Chondrocyte (in vitro differentiated cells): ENCODE data around the gene ZW10. TPM values are rescaled to one million over a fixed set of nuclear protein-coding genes. Genes with fewer than 3 reads are reported as not detected.
A peak's percentile ranks its signal among the peaks of the same experiment; 100 is the strongest.

Source experiments
- DNase-seq: peaks from one replicate; pipeline ENCODE4 v3.0.0; 2021; ENCODE audit warnings: mixed read lengths, low spot score
- H3K27ac Mint-ChIP-seq: one replicate; pipeline ENCODE4 v1.8.0; 2021; ENCODE audit warnings: mild to moderate bottlenecking, moderate library complexity, mixed read lengths; ENCODE audit not compliant: unreplicated experiment
- H3K27me3 Mint-ChIP-seq: 2 replicates; pipeline ENCODE4 v1.8.0; 2021; ENCODE audit warnings: low read depth, mixed read lengths
- H3K36me3 Mint-ChIP-seq: 2 replicates; pipeline ENCODE4 v1.8.0; 2021; ENCODE audit warnings: low read depth, mixed read lengths
- H3K4me1 Mint-ChIP-seq: 2 replicates; pipeline ENCODE4 v1.8.0; 2021; ENCODE audit warnings: low read depth, mild to moderate bottlenecking, mixed read lengths
- H3K4me3 Mint-ChIP-seq: one replicate; pipeline ENCODE4 v1.8.0; 2021; ENCODE audit warnings: mild to moderate bottlenecking, moderate library complexity, mixed read lengths; ENCODE audit not compliant: unreplicated experiment
- H3K9me3 Mint-ChIP-seq: 2 replicates; pipeline ENCODE4 v1.8.0; 2021; ENCODE audit warnings: low read depth, mixed read lengths
- total RNA-seq: library from RNA; stranded (reverse); gene quantifications from 3 replicates; pipeline ENCODE4 v1.2.1, GENCODE V29; 2021
- TF ChIP-seq, protein P1 (sequence below): fragments of 200-600 bp; sonication (generic); IDR thresholded peaks from 2 replicates; pipeline ENCODE4 v1.5.0; 2021; ENCODE audit warnings: antibody characterized with exemption, mild to moderate bottlenecking, moderate library complexity

ZW10 gene
- total RNA-seq, 1 donor from 2014 or later, result 11.7 TPM

DNA sequence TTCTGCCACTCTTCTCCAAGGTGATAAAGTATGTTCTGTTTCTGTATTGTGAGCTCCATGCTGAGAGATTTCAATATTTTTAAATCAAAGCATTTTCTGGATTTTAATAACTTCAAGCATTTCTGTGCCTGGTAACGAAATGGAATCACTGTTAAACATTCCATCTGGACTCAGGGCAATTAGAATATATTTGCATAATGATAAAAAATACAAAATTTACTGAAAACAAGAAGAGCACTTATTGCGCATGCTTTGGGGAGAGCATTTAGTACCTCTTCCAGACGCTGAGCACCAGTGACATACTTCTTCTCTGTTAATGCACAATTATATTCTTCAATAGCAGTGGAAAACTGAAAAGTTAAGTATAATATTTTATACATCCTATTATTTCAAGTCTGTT, 13.3 kb downstream of the ZW10 start:
- no peaks in the 10 kb centered on the region for H3K4me1 Mint-ChIP-seq
- H3K4me3 Mint-ChIP-seq, result no peak overlapping the region
- no peak overlapping the region for H3K27ac Mint-ChIP-seq
- H3K36me3 Mint-ChIP-seq, result peaks cover 38% of the 10 kb centered on the region
- TF ChIP-seq, protein P1, sequence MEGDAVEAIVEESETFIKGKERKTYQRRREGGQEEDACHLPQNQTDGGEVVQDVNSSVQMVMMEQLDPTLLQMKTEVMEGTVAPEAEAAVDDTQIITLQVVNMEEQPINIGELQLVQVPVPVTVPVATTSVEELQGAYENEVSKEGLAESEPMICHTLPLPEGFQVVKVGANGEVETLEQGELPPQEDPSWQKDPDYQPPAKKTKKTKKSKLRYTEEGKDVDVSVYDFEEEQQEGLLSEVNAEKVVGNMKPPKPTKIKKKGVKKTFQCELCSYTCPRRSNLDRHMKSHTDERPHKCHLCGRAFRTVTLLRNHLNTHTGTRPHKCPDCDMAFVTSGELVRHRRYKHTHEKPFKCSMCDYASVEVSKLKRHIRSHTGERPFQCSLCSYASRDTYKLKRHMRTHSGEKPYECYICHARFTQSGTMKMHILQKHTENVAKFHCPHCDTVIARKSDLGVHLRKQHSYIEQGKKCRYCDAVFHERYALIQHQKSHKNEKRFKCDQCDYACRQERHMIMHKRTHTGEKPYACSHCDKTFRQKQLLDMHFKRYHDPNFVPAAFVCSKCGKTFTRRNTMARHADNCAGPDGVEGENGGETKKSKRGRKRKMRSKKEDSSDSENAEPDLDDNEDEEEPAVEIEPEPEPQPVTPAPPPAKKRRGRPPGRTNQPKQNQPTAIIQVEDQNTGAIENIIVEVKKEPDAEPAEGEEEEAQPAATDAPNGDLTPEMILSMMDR, result no peak
- no peaks in the 10 kb centered on the region for H3K27me3 Mint-ChIP-seq
- H3K9me3 Mint-ChIP-seq, result peaks cover 14% of the 10 kb centered on the region
- DNase-seq, result no peak

DNA sequence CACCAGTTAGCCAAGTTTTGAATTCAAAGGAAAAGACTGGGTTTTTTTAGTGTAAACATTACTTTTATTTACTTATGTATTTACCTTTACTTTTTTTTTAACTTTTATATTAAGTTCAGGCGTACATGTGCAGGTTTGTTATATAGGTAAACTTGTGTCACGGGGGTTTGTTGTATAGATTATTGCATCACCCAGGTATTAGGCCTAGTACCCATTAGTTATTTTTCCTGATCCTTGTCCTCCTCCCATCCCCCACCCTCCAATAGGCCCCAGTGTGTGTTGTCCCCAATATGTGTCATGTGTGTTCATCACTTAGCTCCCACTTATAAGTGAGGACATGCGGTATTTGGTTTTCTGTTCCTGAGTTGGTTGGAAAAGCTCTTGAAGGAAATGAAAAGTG, 20.6 kb downstream of the ZW10 start:
- H3K27ac Mint-ChIP-seq, result no peak overlapping the region
- no peaks in the 10 kb centered on the region for H3K27me3 Mint-ChIP-seq
- no peaks in the 10 kb centered on the region for H3K4me1 Mint-ChIP-seq
- H3K9me3 Mint-ChIP-seq, result peaks cover 8% of the 10 kb centered on the region
- TF ChIP-seq, protein P1, result no peak
- no peak for DNase-seq
- no peak overlapping the region for H3K4me3 Mint-ChIP-seq
- H3K36me3 Mint-ChIP-seq, result peaks cover 23% of the 10 kb centered on the region

DNA sequence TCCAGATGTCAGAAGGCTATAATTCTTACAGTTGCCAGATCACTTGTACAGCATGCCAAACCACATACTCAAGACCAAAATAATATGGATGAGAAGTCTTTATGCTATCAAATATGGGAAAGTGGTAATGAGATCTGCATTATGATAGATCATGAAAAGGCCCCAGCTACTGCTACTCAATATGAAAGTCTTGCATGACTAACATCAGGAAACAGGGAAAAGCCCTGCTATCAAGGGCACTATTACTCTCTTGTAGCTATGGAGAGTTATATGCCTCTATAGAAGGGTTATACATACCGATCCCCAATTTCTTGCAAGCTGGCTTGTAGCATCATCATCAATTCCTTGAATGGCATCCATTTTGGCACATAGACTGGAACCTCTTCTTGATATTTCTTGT, 37.2 kb downstream of the ZW10 start:
- peaks cover 30% of the 10 kb centered on the region for H3K36me3 Mint-ChIP-seq
- no peaks in the 10 kb centered on the region for H3K27me3 Mint-ChIP-seq
- TF ChIP-seq, protein P1, result no peak
- no peak overlapping the region for H3K27ac Mint-ChIP-seq
- no peaks in the 10 kb centered on the region for H3K9me3 Mint-ChIP-seq
- H3K4me1 Mint-ChIP-seq, result no peaks in the 10 kb centered on the region
- DNase-seq, result no peak
- no peak overlapping the region for H3K4me3 Mint-ChIP-seq

DNA sequence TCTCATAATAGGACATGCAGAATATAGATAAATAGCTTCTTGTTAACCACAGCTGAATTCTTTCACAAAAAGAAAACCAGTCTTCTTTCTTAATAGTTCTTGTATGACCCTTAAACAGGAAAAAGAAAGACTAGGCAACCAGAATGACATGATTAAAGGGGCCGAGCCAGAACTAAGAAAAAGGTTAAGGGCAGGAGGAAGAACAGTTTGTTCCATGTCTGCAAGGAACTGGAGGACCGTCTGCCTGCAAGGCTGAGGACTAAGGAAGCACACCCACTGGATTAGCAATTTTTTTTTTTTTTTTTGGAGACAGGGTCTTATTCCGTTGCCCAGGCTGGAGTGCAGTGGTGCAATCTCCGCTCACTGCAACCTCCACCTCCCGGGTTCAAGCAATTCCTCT, 41.4 kb downstream of the ZW10 start:
- Mint-ChIP-seq H3K36me3 (peaks cover 14% of the 10 kb centered on the region), H3K27ac (no peak overlapping the region), H3K9me3 (no peaks in the 10 kb centered on the region), H3K4me1 (peaks cover 18% of the 10 kb centered on the region), H3K4me3 (no peak overlapping the region), H3K27me3 (no peaks in the 10 kb centered on the region)
- no peak for DNase-seq
- TF ChIP-seq, protein P1, result no peak

DNA sequence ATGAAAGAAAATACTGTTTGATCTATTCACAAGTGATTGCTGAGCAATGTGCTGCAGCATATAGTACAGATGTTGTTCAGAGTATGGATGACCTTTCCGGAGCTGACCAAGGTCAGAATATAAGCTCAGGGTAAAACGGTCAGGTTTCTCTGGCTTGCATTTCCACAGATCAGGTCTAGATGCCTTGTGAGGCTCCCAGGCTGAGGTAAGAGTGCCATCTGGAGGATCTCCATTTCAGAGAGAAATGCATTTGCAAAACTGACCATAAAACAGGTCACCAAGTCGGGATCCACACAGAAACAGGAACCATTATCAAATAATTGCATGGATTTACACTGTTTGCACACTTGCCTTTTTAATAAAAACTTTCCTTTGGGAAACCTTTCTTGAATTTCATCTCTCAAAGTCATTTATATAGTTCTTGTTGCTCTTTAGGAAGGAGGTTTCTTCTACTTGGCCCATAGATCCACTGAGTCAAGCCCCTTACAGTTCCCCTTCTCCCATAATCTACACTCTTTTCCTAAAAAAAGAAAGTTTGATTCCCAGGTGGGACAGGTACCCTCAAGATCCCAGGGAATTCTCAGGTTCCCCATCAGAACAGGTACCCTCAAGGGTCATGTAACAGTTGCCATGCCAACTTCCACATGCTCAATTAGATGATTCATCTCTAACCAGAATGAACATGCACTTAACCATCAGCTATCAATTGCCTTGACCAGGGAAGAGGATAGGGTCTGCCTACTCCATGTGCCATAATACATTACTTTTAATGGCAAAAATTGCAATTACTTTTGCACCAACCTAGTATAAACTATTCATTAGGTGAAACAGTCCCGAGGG, 42.4 kb downstream of the ZW10 start:
- Mint-ChIP-seq H3K36me3 (peaks cover 9% of the 10 kb centered on the region), H3K4me3 (no peak overlapping the region), H3K27me3 (no peaks in the 10 kb centered on the region), H3K4me1 (peaks cover 18% of the 10 kb centered on the region), H3K27ac (no peak overlapping the region), H3K9me3 (no peaks in the 10 kb centered on the region)
- DNase-seq, result no peak
- TF ChIP-seq, protein P1, result peak; percentile 87
